ENCODE measurements around the gene REM1. TPM values are rescaled to one million over a fixed set of nuclear protein-coding genes. Genes with fewer than 3 reads are reported as not detected.
"Not testable (repeated sequence)": the region's sequence is repeated elsewhere in the genome, so short reads cannot be mapped to it uniquely, and the experiment has no call there.

REM1 gene
- total RNA-seq, 1 donor from 2014 or later = 4.0 TPM

DNA sequence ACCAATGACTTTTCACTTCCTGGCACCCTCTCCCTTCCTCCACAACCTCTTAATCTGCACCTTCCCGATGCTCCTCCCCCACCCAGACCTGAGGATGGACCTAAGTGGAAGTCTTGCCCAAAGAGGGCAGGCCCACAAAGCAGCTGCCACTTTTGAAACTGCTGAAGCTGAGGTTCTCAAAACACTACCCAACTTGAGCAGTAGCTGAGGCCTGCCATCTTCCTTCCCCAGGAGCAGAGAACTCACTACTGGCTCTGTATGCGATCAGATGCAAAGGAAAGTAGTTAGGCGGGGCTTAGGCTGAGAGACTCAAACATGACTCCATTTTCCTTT is 40.7 kb downstream of the REM1 start:
- ATAC-seq = no peak
- TF ChIP-seq, protein P1, sequence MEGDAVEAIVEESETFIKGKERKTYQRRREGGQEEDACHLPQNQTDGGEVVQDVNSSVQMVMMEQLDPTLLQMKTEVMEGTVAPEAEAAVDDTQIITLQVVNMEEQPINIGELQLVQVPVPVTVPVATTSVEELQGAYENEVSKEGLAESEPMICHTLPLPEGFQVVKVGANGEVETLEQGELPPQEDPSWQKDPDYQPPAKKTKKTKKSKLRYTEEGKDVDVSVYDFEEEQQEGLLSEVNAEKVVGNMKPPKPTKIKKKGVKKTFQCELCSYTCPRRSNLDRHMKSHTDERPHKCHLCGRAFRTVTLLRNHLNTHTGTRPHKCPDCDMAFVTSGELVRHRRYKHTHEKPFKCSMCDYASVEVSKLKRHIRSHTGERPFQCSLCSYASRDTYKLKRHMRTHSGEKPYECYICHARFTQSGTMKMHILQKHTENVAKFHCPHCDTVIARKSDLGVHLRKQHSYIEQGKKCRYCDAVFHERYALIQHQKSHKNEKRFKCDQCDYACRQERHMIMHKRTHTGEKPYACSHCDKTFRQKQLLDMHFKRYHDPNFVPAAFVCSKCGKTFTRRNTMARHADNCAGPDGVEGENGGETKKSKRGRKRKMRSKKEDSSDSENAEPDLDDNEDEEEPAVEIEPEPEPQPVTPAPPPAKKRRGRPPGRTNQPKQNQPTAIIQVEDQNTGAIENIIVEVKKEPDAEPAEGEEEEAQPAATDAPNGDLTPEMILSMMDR (IDR thresholded peaks at IDR 0.05) = no peak
- H3K9me3 ChIP-seq = no peaks in the 10 kb centered on the region
- peak overlapping the region; percentile 66 for H3K4me3 ChIP-seq
- H3K4me1 ChIP-seq = peaks cover 30% of the 10 kb centered on the region
- no peaks in the 10 kb centered on the region for H3K27me3 ChIP-seq
- no peak overlapping the region for H3K27ac ChIP-seq
- no peak for DNase-seq
- H3K36me3 ChIP-seq = no peaks in the 10 kb centered on the region
- intact Hi-C loops (cut with DNase I) = no loop called here

DNA sequence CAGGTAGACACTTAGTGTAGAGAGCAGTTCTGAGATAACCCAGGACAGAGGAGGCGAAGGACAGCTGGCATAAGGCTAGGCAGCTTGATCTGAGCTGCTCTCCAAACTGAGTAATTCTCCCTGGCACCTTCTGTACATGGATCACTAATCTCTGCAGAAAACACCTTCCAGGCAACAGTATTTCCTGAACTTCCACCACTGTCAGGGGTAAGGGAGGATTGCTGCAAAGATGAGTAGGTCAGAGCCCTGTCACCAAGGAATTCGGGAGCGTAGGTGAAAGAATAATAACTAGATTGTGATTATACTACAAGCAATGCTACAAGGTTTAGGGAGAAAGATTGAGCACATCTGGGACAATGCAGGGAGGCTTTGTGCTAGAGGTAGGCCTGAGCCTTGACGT is 41.1 kb downstream of the REM1 start:
- ATAC-seq (no peak), DNase-seq (no peak)
- Histone ChIP-seq H3K9me3 (no peaks in the 10 kb centered on the region), H3K27me3 (no peaks in the 10 kb centered on the region), H3K36me3 (no peaks in the 10 kb centered on the region), H3K4me3 (peak overlapping the region; percentile 66), H3K27ac (no peak overlapping the region), H3K4me1 (peaks cover 34% of the 10 kb centered on the region)
- intact Hi-C loops (cut with DNase I) = no loop called here
- TF ChIP-seq, protein P1 (IDR thresholded peaks at IDR 0.05) = no peak

DNA sequence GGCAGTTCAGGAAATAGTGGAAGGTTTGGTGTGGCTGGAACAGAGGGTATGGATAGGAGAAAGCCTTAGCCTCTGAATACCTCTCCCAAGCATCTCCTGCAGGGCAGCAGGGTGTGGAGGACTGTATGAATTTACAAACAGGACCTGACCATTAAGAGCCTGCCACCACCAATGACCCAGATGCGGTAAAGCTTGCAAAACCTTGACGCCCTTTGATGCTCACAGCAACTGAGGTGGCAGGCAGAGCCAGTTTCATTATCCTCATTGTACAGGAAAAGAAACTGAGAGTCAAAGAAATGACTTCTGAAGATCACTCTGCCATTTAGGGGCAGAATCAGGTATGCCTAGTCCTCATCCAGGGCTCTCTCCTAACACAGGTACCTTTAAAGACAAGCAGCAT is 41.6 kb downstream of the REM1 start:
- no peaks in the 10 kb centered on the region for H3K9me3 ChIP-seq
- DNase-seq (no peak), ATAC-seq (no peak)
- H3K27ac ChIP-seq = no peak overlapping the region
- no peaks in the 10 kb centered on the region for H3K27me3 ChIP-seq
- TF ChIP-seq, protein P1 (IDR thresholded peaks at IDR 0.05) = no peak
- no peak overlapping the region for H3K4me3 ChIP-seq
- H3K4me1 ChIP-seq = peaks cover 39% of the 10 kb centered on the region
- H3K36me3 ChIP-seq = no peaks in the 10 kb centered on the region
- intact Hi-C loops (cut with DNase I) = no loop called here

DNA sequence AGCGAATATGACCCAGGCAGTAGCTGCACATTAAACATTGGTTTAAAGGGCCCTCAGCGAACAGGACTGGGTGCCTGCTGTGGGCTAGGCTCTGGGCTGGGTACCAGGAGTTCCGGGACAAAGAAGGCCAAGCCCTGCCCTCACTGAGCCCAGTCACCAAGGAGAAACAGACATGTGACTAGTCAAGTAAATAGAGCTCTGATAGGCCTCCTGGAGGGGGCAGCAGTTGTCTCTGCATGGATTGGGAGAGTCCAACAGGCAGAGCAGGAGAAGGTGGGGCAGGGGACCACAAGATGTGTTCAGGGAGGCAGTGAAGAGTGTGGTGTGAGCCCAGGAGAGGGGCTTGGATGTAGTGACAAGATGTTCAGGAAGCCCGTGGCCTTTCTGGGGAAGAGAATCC is 42.3 kb downstream of the REM1 start:
- intact Hi-C loops (cut with DNase I) = no loop called here
- H3K4me1 ChIP-seq = peaks cover 40% of the 10 kb centered on the region
- no peak overlapping the region for H3K4me3 ChIP-seq
- TF ChIP-seq, protein P1 (IDR thresholded peaks at IDR 0.05) = peak; percentile 15
- no peak overlapping the region for H3K27ac ChIP-seq
- no peaks in the 10 kb centered on the region for H3K36me3 ChIP-seq
- no peaks in the 10 kb centered on the region for H3K27me3 ChIP-seq
- no peak for DNase-seq
- H3K9me3 ChIP-seq = no peaks in the 10 kb centered on the region
- ATAC-seq = peak; percentile 31

DNA sequence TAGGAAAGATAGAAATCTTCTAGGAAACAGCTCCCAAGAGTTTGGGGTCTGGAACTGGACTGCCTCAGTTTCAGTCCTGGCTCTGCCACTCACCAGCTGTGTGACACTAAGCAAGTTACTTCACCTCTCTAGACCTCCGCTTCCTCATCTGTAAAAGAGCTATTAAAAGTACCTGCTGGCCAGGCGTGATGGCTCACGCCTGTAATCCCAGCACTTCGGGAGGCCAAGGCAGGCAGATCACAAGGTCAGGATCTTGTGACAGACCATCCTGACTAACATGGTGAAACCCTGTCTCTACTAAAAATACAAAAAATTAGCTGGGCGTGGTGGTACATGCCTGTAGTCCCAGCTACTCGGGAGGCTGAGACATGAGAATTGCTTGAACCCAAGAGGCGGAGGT is 46.2 kb downstream of the REM1 start:
- Histone ChIP-seq H3K4me1 (peaks cover 36% of the 10 kb centered on the region), H3K36me3 (peaks cover 14% of the 10 kb centered on the region)
- peak; percentile 15 for ATAC-seq
- H3K4me3 ChIP-seq; H3K27ac ChIP-seq; H3K9me3 ChIP-seq; DNase-seq; H3K27me3 ChIP-seq; intact Hi-C loops (cut with DNase I): not testable (repeated sequence)

DNA sequence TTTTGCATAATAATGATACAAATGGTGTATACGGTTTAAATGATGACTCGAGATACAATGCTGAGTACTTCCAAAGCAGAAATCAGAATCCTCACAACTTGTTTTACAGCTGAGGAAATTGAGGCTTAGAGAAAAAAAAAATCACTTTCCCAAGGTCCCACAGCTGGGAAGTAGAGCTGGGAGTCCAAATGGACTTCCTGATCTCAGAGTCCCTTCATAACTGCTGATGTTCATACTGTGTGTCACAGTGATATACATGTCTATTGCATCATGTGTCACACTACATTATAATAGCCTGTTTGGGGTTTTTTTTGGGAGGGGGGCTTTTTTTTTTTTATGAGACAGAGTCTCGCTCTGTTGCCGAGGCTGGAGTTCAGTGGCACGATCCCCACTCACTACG is 47.6 kb downstream of the REM1 start:
- no peak overlapping the region for H3K27ac ChIP-seq

More for the DNA sequence above, 47.6 kb downstream of the REM1 start:
- H3K4me3 ChIP-seq = no peak overlapping the region
- TF ChIP-seq, protein P1 (IDR thresholded peaks at IDR 0.05) = no peak
- peaks cover 28% of the 10 kb centered on the region for H3K36me3 ChIP-seq
- intact Hi-C loops (cut with DNase I) = no loop called here
- no peaks in the 10 kb centered on the region for H3K9me3 ChIP-seq
- peaks cover 21% of the 10 kb centered on the region for H3K4me1 ChIP-seq
- no peaks in the 10 kb centered on the region for H3K27me3 ChIP-seq
- no peak for DNase-seq
- ATAC-seq = peak; percentile 22
